HG02884 (cell line): ENCODE data around the gene TCF21.
"Not testable (repeated sequence)": the region's sequence is repeated elsewhere in the genome, so short reads cannot be mapped to it uniquely, and the experiment has no call there.

Experiments used
- ATAC-seq: cut with Tn5 transposase; IDR thresholded peaks from one replicate; pipeline ENCODE4 v1.9.1; 2021; ENCODE audit warnings: mild to moderate bottlenecking, moderate library complexity; ENCODE audit not compliant: unreplicated experiment

The TCF21 gene

DNA sequence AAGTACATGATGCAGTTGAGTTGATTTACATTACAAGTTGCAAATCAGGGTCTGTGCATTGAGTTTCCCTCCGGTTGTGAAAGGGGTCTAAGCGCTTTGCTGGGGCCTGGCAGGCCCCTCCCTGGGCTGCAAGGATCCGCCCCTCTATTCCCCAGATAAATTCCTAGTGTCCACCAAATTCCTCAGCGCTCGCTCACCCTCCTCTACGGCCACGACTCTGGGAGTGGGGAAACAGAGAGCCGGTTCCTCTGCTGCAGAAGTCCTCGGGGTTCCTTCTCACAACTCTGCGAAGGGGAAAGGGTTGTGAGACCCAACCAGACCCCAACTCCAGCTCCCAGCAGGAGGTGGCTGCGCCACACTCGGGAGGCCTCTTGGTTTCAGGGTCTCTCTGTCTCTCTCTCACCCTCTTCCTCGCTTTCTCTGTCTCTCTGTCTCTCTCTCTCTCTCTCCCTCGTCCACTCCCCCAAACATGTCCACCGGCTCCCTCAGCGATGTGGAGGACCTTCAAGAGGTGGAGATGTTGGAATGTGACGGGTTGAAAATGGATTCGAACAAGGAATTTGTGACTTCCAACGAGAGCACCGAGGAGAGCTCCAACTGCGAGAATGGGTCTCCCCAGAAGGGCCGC, at the start of gene TCF21:
Gene TCF21, plus strand, starts transcription at position 185 of the 628 bp plus-strand sequence. Its CDS starts 285 bp downstream, at position 470.
- no peak for ATAC-seq

DNA sequence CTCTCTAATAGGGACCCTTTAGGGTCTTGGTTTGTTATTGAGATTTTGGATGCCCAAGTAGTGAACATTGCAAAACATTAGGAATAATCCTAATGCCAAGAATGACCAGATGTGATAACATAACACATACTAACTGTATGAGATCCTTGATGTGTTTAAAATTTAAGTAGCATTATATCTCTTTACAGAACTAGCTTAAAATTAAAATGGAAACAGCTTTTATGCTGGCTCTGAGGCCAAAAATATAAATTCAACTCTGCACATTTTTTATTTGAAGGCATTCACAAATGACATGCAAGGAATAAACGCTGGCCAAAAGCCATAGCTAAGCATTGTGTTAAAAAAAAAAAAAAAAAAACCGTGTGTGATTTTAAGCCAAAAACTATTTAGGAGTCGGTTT, 47.7 kb upstream of the TCF21 start:
- ATAC-seq = no peak

DNA sequence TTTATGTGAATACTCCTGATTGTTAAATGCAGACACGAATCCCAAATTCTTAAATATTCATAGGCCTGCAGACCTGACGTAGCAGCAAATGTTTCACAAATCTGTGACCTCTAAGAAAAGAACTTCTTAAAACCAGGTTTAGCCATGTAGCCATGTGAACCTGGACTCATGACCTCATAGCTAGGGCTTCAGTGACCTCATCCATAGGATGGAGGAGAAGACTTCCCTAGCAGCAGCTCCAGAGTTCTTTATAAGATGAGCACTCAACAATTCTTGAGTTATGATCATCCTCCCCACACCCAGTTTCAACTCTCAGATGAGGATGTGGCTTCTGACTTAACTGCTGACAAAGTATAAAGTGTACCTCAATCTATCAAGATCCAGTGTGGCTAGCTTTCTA, 45.8 kb upstream of the TCF21 start:
- ATAC-seq = no peak

DNA sequence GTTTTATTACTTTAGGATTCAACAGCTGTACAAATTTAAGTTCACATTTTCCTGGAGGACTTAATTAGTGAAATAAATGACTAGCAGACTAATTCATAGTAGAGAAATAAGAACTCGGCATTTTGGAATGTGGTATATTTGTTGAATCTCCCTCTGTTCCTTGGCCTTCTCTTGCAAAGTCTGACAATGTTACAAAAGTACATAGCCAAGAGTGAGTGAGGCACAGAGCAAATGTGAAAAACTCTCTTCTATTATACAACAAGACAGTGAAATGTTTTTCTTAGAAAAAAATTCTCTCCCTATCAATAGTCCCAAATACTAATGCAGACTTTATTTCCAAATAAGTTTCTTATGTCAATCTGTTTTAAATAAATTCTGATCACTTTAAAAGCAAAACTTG, 44.2 kb upstream of the TCF21 start:
- ATAC-seq = no peak

DNA sequence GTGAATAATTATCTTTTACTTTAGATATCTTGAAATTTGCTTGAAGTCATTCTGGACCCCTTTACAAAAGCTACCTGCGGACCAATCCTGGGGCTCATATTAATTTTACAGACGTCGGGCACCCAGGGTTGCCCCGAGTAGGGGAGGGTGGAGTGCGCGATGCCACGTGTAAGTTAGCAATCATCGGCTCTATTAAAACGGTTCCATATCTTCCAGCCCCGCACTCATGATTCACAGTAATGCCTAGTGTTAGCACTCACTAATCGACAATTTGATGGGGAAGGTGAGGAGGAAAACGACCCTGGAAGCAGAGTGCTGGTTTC, 34.9 kb upstream of the TCF21 start:
- ATAC-seq = no peak

DNA sequence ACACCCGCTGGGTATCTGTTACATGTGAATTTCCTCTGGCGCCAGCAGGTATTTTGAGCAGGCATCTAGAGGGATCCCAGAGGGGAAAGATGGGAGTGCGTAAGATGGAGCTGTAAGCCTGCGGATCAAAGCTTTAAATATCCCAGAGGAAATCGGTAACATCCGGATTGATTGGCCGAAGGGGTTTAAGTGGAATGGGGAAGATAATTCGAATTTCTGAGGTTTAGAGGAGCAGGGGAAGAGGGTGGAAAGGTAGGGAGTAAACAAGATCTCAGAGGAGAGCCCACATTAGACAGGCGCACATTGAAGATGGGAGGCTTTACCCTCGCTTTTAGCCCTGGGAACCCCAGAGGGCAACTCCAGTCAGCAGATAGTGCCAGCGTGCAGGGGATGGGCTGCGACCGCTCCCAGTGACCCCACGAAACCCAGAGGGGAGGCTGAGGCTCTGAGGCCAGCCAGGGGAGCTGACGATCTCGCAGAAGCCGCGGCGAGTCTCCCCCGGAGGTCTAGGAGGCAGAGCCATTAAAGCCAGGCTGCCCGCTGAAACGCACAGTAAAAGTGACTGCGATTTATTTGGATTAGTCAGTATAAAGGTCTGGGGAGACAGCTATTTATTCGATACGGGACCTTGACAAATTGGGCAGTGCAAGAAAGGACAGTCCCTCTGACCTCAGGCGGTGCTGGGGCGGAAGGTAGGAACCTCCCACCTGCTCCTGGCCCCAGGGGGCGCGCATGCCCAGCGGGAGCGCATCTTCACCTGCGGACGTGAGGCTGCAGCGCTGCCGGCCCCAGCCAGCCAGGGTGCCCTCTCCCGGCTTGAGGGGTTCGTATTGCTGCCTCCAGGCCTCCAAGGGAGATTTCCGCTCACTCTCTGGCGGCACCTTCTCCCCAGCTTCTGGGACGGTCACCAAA, 34.3 kb upstream of the TCF21 start:
- no peak for ATAC-seq

DNA sequence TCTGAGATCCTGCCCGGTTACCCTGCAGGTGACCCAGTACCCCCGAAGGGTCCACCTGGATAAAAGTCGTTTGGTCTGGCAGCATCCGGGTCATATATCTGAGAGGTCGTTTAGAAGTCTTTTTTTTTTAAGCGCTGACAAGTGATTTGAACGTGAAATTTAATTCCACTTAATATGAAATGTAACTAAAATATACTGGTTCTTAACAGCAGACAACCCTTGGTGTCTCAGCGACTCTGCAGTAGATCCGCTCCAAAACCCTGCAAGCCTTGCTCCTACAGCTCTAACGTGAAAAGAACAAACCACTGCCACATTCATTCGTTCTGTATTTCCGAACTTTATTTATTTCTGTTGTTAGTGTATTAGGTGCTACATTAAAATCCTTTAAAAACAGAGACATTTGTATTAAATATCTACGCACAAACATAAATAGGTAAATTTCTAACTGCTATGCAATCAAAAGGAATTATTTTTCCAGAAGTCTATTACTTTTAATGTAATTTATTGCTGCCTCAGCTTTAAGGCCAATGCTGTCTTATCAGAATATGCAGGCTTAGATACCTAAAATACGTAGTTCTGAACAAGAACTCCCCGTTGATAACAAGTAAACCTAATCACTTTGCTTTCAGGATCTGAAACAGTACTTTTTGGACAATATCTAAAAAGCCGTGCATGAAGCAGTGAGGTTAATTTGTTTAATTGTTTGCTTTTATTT, 33.5 kb upstream of the TCF21 start:
- no peak for ATAC-seq

DNA sequence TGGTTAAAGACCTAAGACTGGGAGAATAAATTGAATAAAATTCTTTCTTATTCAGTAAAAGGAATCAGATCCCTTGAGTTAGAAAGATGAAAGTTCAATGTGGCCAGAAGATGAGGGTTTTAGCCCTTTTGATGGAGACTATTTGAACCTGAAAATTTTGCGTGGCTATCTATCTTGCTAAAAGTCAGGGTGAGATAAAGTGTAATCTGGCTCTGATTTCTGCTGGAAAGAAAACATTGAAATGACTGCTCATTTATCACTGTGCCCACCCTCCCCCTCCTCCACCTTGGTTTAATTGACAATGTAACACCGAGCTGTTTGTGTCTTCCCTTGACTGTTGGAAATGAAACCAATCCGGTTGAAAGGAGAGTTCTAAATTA, 32.9 kb upstream of the TCF21 start:
- ATAC-seq = no peak

DNA sequence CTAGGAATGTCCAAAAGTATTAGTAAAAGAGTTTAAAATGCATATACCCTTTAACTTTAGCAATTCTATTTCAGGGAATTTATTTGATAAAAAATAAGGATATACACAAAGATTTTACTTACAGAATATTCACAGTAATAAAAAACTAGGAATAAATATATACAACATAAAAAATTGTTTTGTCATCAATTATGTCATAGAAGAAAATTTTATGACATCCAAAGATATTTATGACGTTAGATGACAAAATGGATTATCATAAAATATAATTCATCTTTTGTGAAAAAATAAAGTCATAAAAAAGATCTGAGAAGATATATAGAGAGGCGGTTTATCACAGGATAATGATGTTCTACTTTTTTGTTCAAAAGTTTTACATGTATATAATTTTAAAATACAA, 32.0 kb upstream of the TCF21 start:
- ATAC-seq = no peak

DNA sequence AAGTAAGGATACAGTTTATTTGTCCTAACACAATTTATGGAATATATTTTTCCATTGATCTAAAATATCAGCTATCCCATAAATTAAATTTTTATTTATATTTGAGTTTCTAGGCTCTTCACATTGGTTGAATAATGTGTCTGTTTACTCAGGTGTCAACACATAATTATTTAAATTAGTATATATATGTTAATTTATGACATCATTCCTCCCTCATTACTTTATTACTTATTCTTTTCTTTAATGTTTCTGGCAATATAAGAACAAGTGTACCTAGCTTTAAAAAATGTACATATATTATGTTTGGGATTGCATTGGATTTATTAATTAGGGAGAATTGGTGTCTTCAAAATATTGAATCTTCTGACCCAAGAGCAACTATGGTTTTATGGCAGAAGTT, 31.2 kb upstream of the TCF21 start:
- no peak for ATAC-seq

DNA sequence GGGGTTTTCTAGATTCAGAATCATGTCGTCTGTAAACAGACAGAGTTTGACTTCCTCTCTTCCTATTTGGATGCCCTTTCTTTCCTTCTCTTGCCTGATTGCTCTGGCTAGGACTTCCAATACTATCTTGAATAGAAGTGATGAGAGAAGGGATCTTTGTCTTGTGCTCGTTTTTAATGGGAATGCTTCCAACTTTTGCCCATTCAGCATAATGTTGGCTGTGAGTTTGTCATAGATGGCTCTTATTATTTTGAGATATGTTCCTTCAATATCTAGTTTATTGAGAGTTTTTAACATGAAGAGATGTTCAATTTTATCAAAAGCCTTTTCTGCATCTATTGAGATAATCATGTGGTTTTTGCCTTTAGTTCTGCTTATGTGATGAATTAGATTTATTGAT, 27.6 kb upstream of the TCF21 start:
- not testable (repeated sequence) for ATAC-seq

DNA sequence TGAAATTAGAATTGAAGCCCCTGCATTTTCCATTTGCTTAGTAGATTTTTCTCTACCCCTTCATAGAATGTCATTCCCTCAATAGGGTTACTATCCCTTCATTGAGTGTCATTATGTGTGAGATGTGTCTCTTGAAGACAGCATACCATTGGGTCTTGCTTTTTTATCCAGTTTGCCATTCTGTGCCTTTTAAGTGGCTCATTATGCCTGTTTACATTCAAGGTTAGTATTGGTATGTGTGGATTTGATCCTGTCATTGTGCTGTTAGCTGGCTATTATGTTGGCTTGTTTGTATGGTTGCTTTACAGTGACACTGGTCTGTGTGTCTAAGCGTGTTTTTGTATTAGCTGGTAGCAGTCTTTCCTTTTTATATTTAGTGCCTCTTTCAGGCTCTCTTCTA, 25.7 kb upstream of the TCF21 start:
- no peak for ATAC-seq

DNA sequence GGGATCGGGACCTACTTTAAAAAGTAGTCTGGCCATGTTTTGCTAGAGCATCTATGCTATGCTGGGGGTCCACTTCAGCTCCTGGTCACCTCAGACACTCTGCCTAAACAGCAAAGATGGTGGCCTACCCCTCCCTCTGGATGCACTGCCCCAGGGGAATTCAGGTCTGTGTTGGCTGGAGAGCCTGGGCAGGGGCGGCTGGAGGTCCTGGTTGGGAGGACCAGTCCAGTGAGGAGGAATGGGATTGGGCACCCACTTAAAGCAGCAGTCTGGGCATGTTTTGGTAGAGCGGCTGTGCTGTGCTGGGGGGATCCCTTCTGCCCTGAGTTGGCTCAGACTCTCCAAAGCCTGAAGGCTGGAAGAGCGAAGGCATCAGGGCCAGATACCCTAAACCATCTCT, 23.2 kb upstream of the TCF21 start:
- no peak for ATAC-seq

DNA sequence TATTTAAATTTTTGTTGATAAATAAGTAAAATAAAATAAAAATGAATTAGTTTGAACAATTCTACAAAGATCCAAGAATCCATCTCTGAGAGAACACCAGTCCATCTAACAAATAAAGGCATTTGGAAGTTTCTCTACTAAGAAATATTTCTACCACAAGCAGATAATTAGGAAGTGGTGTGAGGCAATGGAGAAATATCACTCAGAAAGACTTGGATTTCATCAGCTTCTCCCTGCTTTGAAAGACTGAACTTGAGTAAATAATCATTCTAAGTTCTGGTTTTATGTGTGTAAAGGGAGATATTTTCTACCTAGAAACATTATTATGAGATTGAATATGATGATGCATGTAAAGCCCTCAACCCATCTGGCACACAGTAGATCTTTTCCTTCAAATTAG, 17.8 kb upstream of the TCF21 start:
- ATAC-seq = no peak

DNA sequence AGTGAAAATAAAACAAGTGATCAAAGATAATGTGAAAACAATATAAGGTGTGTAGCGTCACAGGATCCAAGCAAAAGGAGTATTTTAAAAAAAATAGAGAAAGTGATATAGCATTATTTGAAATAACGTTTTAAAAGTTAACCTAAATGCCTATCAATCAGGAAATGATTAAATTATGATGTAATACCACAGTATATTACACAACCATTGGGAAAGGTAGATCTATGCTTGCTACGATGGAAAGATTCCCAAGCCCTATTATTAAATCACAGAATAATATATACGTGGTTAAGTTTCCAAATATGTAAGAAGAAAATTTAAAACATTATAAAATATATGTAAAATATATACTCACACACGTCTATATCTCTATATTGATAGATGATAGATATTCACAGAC, 15.4 kb upstream of the TCF21 start:
- ATAC-seq = no peak

DNA sequence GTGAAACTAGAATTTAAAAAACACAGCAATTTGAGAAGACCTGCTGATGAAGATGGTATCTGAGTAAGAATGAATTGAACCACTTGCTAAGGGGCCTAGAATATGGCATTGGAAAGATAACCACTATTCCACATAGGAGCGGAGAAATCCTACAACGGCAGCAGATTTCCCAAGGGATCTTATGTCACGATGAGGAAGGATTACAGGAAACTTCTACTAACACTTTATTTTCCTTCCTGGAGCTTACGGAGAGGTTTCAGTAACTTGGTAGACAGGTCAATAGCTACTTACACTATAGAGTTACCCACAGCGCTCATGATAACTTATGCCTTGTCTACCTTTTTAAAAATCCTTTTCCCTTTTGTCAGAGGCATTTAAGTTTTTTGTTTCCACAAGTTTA, 11.8 kb upstream of the TCF21 start:
- no peak for ATAC-seq

DNA sequence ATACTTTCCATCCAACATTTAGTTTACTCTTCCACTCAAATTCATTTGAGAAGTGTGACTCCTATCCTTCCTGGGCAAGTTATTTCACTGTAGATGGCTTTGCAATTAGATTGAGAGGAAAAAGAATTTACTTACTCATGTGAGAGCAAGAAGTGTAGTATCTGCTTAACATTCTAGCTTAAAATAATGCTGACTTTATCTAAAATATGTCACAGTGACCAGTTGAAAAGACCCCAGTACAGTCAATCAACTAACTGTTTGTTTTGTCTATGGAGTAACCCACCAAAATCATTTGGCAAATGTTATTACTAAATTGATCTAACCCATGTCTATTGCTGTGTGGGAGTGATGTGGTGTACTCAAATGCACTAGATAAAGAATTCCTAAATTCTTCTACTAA, 8.9 kb upstream of the TCF21 start:
- ATAC-seq = no peak

DNA sequence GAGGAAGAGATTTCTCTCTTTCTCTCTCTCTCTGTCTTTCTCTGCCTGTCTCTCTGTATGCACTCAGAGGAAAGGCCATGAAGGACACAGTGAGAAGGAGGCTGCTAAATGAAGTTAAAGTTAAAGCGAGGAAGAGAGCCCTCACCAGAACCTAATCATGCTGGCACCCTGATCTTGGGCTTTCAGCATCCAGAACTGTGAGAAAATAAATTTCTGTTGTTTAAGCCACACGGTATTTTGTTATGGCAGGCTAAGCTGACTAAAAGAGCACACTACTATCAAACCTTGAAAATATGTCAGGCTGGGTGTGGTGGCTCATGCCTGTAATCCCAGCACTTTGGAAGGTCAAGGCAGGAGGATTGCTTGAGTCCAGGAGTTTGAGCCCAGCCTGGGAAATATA, 8.0 kb upstream of the TCF21 start:
- ATAC-seq = no peak

DNA sequence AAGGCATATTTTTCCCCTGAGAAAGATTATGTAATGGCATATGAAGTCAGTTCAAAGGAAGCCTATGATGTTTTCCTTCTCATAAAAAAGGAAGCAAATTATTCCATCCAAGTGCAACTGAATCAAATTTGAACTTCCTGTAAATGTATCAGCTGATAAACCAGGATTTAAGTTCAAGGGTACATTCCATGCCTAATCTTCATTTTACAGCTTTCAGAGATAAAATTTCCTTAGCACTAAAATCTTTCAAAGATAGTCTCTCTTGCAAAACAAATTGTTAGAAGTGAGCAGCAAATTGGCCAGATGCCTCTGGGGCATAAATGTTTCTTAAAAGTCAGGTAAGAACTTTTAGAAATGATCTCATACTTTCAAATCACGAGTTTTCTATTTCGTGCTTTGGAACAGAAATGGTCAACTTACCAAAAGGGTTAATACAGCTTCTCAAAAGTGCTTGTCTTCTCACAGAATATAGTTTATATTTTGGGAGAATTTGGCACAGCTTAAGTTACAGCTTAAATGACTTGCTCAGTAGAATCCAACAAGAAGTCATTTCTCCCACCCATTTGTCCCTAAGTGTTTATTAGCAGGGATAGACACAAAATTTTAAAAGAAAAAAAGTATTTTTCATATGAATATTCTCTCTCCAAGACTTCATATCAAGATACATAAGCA, 2.7 kb upstream of the TCF21 start:
- ATAC-seq = no peak

DNA sequence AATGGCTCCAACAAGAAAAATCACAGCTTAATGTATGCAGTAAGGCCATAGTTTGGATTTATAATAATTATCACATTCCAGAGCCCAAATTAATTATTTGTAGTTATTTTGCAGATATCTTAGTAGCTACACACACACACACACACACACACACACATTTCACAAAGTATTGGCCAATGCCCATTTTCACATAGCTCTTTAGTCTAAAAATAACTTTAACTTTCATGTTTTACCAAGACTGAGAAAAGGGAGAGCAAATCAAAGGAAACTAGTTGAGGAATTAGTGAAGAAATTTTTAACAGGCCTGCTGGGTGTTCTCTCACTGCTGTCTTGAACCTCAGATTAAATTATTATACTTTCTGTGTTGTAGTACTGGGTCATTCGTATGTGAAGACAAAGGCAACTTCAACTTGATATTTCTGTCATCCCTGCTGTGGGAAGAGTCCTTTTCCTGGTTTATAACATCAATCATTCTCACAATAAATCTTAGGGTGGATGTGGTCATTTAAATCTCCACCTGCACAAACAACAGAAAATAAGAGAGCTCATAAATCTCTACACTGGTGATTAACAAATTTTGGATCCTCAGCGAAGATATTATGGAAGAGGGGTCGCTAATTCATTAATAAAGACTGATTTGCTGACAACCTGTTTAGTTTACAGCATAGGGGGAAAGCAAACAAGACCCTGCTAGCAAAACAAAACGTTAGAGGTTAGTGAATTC, 1.6 kb upstream of the TCF21 start:
- no peak for ATAC-seq

DNA sequence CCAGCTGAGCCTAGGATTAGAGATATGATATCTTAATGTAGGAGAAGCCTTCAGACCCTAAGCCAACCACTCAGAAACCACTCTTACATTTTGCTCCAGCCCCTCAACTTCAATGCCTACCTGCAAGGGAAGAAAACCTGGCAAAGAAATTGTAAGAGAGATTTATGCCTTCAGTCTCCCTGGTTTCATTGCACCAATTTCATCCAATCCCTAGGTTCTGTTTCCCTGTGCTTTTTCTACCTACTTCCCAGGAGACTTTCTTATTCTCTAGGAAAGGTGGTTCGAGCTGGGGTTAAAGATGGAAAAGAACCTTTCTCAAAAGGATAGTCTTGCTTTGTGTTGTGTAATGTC, 1.1 kb upstream of the TCF21 start:
- ATAC-seq = no peak
